Prostate gland (tissue), 2 donors: ENCODE results near the gene B3GAT1. TPM values are rescaled to one million over a fixed set of nuclear protein-coding genes. Genes with fewer than 3 reads are reported as not detected.

Experiments used
- DNase-seq: peaks from one replicate; pipeline ENCODE4 v3.0.0-alpha.2; 2019; ENCODE audit warnings: low spot score
- H3K27ac ChIP-seq, 2 donors: fragments of 200-600 bp; sonication (generic); 2 replicates each; pipeline ENCODE4 v1.5.1; 2017 to 2019
- H3K27me3 ChIP-seq: fragments of 200-600 bp; sonication (generic); replicated peaks from 2 replicates; pipeline ENCODE4 v1.5.1; 2019; ENCODE audit not compliant: insufficient read depth
- H3K36me3 ChIP-seq, 2 donors: fragments of 200-600 bp; sonication (generic); 1 replicate in 1 of 2; 2 replicates in 1 of 2; pipeline versions ENCODE4 v1.5.1 to v1.8.1; 2017 to 2019
- H3K4me1 ChIP-seq: fragments of 200-600 bp; sonication (generic); replicated peaks from 2 replicates; pipeline ENCODE4 v1.5.1; 2019
- H3K4me3 ChIP-seq, 2 donors: fragments of 200-600 bp; sonication (generic); 2 replicates each; pipeline ENCODE4 v1.5.1; 2017 to 2019
- H3K9me3 ChIP-seq: fragments of 200-600 bp; sonication (generic); 2 replicates; pipeline ENCODE4 v1.5.1; 2017
- CTCF ChIP-seq, 4 experiments: fragments of 200-600 bp in 2 of 4; fragments of 450-650 bp in 2 of 4; sonication (generic) in 2 of 4; IDR thresholded peaks; 1 replicate in 3 of 4; 2 replicates in 1 of 4; pipeline ENCODE4 v1.5.1; 2016 to 2019; ENCODE audit warnings: antibody characterized with exemption in 4 of 4, mild to moderate bottlenecking in 2 of 4, moderate library complexity in 2 of 4
- POLR2A ChIP-seq: fragments of 450-650 bp; IDR thresholded peaks from one replicate; pipeline ENCODE4 v1.6.1; 2016; ENCODE audit warnings: antibody characterized with exemption, mild to moderate bottlenecking
- POLR2AphosphoS5 ChIP-seq: sonication (generic); formaldehyde crosslinking; IDR thresholded peaks from one replicate; pipeline ENCODE4 v1.6.1; 2017; ENCODE audit warnings: antibody characterized with exemption
- WGBS: methylation state at CpG from one replicate; pipeline ENCODE4 v1.1.5; 2018; 5-methylcytosine and 5-hydroxymethylcytosine counted together
- intact Hi-C: fragments of 100-400 bp; cut with DNase I; formaldehyde crosslinking; loops from one replicate; pipeline ENCODE4 v1.14.2; 2022
- total RNA-seq, 2 donors: library from RNA; depleted of rRNA; stranded (reverse); fragments of >200 nt; gene quantifications; one replicate each; pipeline ENCODE4 v1.1.0, GENCODE V29; 2016

The B3GAT1 gene
- total RNA-seq, 2 donors from 2014 or later, result 3.9 to 4.9 TPM

GRCh38 chr11:134413043-134413825 lies 1.2 kb upstream of the B3GAT1 start:
- Histone ChIP-seq H3K4me3 (peak overlapping the region in 1 of 2 donors; percentile 43), H3K4me1 (no peaks in the 10 kb centered on the region), H3K9me3 (no peaks in the 10 kb centered on the region), H3K27ac (no peak overlapping the region), H3K36me3 (no peaks in the 10 kb centered on the region), H3K27me3 (peaks cover 9% of the 10 kb centered on the region)
- 15% methylated on average over 22 of the region's 22 CpGs for WGBS
- no peak for TF ChIP-seq POLR2AphosphoS5
- TF ChIP-seq CTCF (IDR thresholded peaks at IDR 0.05), result no peak
- TF ChIP-seq POLR2A, result no peak
- intact Hi-C loops, result loop anchor here (10.0 kb wide), 1 partner anchor 392 kb away; no protein-coding TSS in a partner anchor
- no peak for DNase-seq

- intact Hi-C loops, result loop anchor here (10.0 kb wide), 1 partner anchor 394 kb away; no protein-coding TSS in a partner anchor
- WGBS, result 83% methylated on average over 5 of the region's 5 CpGs
Observed at GRCh38 chr11:134410766-134411165, 1.3 kb downstream of the B3GAT1 start.

GRCh38 chr11:134409552-134410429 lies 2.3 kb downstream of the B3GAT1 start:
- intact Hi-C loops, result loop anchor here (10.0 kb wide), 1 partner anchor 395 kb away; no protein-coding TSS in a partner anchor
- Histone ChIP-seq H3K27me3 (peaks cover 9% of the 10 kb centered on the region), H3K27ac (no peak overlapping the region), H3K9me3 (no peaks in the 10 kb centered on the region), H3K36me3 (no peaks in the 10 kb centered on the region), H3K4me1 (no peaks in the 10 kb centered on the region), H3K4me3 (no peak overlapping the region)
- DNase-seq, result no peak
- TF ChIP-seq CTCF (IDR thresholded peaks at IDR 0.05), result no peak
- TF ChIP-seq POLR2A, result no peak
- TF ChIP-seq POLR2AphosphoS5, result no peak
- WGBS, result 74% methylated on average over 15 of the region's 15 CpGs

More at GRCh38 chr11:134410766-134411165, 1.3 kb downstream of the B3GAT1 start:
- no peaks in the 10 kb centered on the region for H3K4me1 ChIP-seq
- no peak for DNase-seq
- no peaks in the 10 kb centered on the region for H3K36me3 ChIP-seq
- no peaks in the 10 kb centered on the region for H3K9me3 ChIP-seq
- peaks cover 9% of the 10 kb centered on the region for H3K27me3 ChIP-seq
- no peak overlapping the region for H3K27ac ChIP-seq
- TF ChIP-seq CTCF (IDR thresholded peaks at IDR 0.05), result no peak
- no peak for TF ChIP-seq POLR2AphosphoS5
- TF ChIP-seq POLR2A, result no peak
- H3K4me3 ChIP-seq, result no peak overlapping the region

DNA sequence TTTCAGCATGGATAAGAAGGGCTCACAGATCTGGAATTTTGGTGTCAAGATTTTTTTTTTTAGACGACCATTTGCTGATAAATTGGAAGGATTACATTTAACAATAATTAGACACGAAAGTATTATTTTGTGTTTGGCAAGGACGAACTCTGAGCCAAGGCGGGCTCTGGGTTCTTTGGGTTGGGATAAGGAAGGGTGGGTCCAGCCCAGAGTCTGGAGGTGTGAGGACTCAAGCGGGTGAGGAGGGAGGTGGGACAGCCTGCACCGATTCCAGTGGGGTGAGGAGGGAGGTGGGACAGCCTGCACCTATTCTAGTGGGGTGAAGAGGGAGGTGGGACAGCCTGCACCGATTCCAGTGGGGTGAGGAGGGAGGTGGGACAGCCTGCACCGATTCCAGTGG lies 4.1 kb downstream of the B3GAT1 start:
- no peaks in the 10 kb centered on the region for H3K9me3 ChIP-seq
- 56% methylated on average over 8 of the region's 8 CpGs for WGBS
- TF ChIP-seq CTCF (IDR thresholded peaks at IDR 0.05) (no peak), POLR2AphosphoS5 (no peak), POLR2A (no peak)
- DNase-seq, result no peak
- no peak overlapping the region for H3K4me3 ChIP-seq
- intact Hi-C loops, result no loop called here
- peaks cover 5% of the 10 kb centered on the region for H3K27me3 ChIP-seq
- no peaks in the 10 kb centered on the region for H3K4me1 ChIP-seq
- no peak overlapping the region for H3K27ac ChIP-seq
- no peaks in the 10 kb centered on the region for H3K36me3 ChIP-seq
